Jurkat, Clone E6-1 (cell line): ENCODE measurements around the gene MARCOL.
A peak's percentile ranks its signal among the peaks of the same experiment; 100 is the strongest.
"Not testable (repeated sequence)": the region's sequence is repeated elsewhere in the genome, so short reads cannot be mapped to it uniquely, and the experiment has no call there.

Experiments
- DNase-seq: peaks from one replicate; pipeline ENCODE4 v3.0.0-alpha.2; 2011; ENCODE audit warnings: low read depth, low spot score
- H3K4me3 ChIP-seq: 2 replicates; pipeline ENCODE4 v1.5.1; 2011; ENCODE audit warnings: mild to moderate bottlenecking, low read length, control low read depth, moderate library complexity

MARCOL gene

DNA sequence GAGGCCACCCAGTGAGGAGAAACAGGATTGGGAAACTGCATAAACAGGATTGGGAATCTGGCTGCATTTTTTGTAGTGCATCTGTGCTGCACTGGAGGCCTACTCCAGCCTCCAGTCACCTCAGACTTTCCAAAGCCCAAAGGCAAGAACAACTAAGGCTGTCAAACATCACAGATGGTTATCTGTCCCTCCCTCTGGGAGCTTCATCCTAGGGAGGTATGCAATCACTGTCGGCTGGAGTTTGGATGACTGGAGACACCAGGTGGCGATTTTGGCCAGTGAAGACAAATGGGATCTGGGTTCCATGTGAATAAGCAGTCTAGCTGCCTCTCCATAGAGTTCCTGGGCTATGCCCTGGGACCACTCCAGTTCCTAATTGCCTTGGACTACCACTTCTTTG, 21.0 kb downstream of the MARCOL start:
- no peak for DNase-seq
- no peak overlapping the region for H3K4me3 ChIP-seq

DNA sequence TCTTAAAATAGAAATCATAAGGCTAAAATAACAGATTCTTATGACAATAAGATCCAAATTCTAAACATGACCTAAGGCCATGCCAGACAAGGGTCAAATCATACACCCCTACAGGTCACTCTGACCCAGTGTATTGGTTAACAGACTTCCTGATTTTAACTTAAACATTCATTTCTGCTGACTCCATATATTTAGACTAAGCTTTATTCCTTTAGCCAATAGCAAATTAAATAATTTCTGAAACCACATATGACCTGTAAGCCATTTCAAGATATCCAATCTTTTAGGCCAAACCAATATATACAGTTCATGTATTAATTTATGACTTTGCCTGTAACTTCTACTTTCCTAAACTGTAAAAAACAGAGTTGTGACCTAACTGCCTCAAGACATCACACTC, 22.9 kb downstream of the MARCOL start:
- no peak overlapping the region for H3K4me3 ChIP-seq
- no peak for DNase-seq

DNA sequence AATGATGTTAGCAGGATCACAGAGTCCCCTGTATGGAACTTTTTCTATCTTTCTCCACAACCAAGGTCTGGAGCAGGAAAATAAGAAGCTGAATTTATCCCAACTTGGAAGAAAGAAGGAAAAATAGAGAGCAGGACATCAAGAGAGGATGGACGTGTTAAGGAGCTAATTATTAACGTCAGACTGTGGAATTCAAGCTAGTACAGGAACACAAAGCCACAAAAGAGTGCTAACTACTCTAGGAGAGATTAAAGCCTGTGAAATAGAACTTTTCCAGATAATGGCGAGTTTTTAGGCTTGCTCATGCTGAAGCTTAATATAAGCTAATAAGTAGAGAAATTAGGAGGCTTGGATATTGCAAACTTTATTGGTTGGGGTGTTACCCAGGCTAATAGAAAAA, 29.6 kb downstream of the MARCOL start:
- no peak overlapping the region for H3K4me3 ChIP-seq
- DNase-seq: no peak

DNA sequence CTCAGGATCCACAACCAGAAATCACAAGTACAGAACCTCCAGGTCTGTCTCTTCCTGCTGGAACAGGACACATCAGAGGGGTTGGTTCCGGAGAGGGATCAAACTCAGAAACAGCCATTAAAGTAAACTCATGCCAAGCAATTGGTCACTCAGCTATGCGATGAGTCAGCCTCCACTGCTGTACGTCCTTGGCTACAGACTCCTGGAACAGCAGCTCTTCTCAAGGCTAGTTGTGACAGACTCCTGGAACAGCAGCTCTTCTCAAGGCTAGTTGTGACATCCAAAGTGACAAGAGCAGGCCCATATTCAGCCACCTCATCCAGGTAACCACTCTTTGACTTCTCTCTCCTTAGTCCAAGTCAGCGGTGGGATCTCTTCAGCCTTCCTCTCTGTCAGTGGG, 30.2 kb downstream of the MARCOL start, which contains the start of gene SPINK13:
Gene SPINK13 (plus strand): TSS at position 229 of the 400 bp plus-strand sequence. CDS start 1,279 bp downstream, outside the sequence.
- H3K4me3 ChIP-seq: no peak within 1 kb of the TSS
- no peak for DNase-seq

DNA sequence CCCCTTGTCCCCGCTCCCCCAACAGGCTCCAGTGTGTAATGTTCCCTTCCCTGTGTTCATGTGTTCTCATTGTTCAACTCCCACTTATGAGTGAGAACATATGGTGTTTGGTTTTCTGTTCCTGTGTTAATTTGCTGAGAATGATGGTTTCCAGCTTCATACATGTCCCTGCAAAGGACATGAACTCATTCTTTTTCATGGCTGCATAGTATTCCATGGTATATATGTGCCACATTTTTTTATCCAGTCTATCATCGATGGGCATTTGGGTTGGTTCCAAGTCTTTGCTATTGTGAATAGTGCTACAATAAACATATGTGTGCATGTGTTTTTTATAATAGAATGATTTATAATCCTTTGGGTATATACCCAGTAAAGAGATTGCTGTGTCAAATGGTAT, 36.8 kb downstream of the MARCOL start:
- not testable (repeated sequence) for H3K4me3 ChIP-seq, DNase-seq

DNA sequence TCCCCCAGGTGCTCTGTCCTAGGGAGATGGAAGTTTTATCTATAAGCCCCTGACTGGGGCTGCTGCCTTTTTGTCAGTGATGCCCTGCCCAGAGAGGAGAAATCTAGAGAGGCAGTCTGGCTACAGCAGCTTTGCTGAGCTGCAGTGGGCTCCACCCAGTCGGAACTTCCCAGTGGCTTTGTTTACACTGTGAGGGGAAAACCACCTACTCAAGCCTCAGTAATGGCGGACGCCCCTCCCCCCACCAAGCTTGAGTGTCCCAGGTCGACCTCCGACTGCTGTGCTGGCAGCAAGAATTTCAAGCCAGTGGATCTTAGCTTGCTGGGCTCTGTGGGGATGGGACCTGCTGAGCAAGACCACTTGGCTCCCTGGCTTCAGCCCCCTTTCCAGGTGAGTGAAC, 42.6 kb downstream of the MARCOL start:
- DNase-seq, H3K4me3 ChIP-seq: not testable (repeated sequence)

DNA sequence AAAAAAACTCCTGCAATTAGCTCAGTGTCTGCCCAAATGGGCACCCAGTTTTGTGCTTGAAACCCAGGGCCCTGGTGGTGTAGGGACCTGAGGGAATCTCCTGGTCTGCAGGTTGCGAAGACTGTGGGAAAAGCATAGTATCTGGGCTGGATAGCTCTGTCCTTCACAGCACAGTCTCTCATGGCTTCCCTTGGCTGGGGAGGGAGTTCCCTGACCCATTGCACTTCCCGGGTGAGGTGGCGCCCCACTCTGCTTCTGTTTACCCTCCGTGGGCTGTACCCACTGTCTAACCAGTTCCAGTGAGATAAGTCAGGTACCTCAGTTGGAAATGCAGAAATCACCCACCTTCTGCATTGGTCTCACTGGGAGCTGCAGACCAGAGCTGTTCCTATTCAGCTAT, 43.0 kb downstream of the MARCOL start:
- not testable (repeated sequence) for H3K4me3 ChIP-seq, DNase-seq

DNA sequence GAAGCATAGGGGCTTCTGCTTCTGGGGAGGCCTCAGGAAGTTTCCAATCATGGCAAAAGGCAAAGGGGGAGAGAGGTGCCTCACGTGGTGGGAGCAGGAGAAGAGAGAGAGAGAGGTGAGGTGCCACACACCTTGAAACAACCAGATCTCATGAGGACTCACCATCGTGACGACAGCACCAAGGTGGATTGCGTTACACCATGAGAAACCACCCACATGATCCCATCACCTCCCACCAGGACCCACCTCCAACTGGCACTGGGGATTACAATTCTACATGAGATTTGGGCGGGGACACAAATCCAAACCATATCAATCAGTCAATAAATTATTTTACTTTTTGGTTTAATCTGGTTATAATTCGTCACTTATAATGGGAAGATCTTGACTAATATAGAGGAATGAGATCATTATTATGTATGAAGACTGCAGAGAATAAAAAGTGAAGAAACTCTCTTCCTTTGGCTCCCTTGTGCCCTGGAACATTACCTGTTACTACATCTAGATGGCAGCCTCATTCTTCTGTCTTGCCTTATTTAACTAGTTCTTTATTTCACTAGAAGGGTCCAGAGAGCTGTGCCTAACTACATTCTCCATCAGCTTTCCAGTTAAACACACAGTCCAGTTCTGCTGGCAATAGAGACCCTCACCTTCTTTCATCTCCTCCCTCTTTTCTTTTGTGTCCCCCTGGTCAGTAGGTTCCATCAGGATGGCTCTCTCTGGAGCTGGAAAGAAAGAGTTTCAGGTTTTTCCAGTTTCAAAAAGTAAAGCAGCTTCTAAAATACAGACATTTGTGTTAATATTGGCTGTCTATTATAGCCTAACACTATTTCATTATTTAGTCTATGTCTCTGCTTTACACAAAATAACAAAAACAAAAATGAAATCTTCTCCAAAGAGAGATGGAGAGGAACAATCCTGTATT, 52.2 kb downstream of the MARCOL start:
- no peak overlapping the region for H3K4me3 ChIP-seq
- DNase-seq: peak; percentile 6
